ENCODE data around the gene PHF21A. TPM values are rescaled to one million over a fixed set of nuclear protein-coding genes. Genes with fewer than 3 reads are reported as not detected.
A peak's percentile ranks its signal among the peaks of the same experiment; 100 is the strongest.
"Not testable (repeated sequence)": the region's sequence is repeated elsewhere in the genome, so short reads cannot be mapped to it uniquely, and the experiment has no call there.

PHF21A gene
- total RNA-seq, 1 donor from 2014 or later: 3.4 TPM

- DNase-seq (ENCODE audit: low read depth) (no peak), FAIRE-seq (no peak)
- Histone ChIP-seq H3K4me3 (ENCODE audit: low read depth, low read length) (no peak overlapping the region), H3K27me3 (ENCODE audit: control insufficient read depth, insufficient read depth, low read length) (peaks cover 5% of the 10 kb centered on the region), H3K36me3 (ENCODE audit: control insufficient read depth, insufficient read depth, low read length) (no peaks in the 10 kb centered on the region)
- TF ChIP-seq CTCF (IDR thresholded peaks at IDR 0.05; ENCODE audit: insufficient read depth, low read length, severe bottlenecking): no peak
Measured at GRCh38 chr11:45902452-45903380, 218.5 kb downstream of the PHF21A start.

GRCh38 chr11:45901626-45902025, 219.6 kb downstream of the PHF21A start:
- TF ChIP-seq CTCF (IDR thresholded peaks at IDR 0.05; ENCODE audit: insufficient read depth, low read length, severe bottlenecking): no peak
- H3K4me3 ChIP-seq (ENCODE audit: low read depth, low read length): no peak overlapping the region
- DNase-seq (ENCODE audit: low read depth) (no peak), FAIRE-seq (no peak)
- peaks cover 6% of the 10 kb centered on the region for H3K27me3 ChIP-seq (ENCODE audit: control insufficient read depth, insufficient read depth, low read length)
- H3K36me3 ChIP-seq (ENCODE audit: control insufficient read depth, insufficient read depth, low read length): no peaks in the 10 kb centered on the region

GRCh38 chr11:45900916-45901617, 220.2 kb downstream of the PHF21A start:
- Histone ChIP-seq H3K36me3 (ENCODE audit: control insufficient read depth, insufficient read depth, low read length) (no peaks in the 10 kb centered on the region), H3K4me3 (ENCODE audit: low read depth, low read length) (no peak overlapping the region), H3K27me3 (ENCODE audit: control insufficient read depth, insufficient read depth, low read length) (peaks cover 6% of the 10 kb centered on the region)
- TF ChIP-seq CTCF (IDR thresholded peaks at IDR 0.05; ENCODE audit: insufficient read depth, low read length, severe bottlenecking): no peak
- no peak for FAIRE-seq
- no peak for DNase-seq (ENCODE audit: low read depth)

- not testable (repeated sequence) for H3K27me3 ChIP-seq (ENCODE audit: control insufficient read depth, insufficient read depth, low read length); FAIRE-seq; H3K36me3 ChIP-seq (ENCODE audit: control insufficient read depth, insufficient read depth, low read length); DNase-seq (ENCODE audit: low read depth)
- peak overlapping the region; percentile 46 for H3K4me3 ChIP-seq (ENCODE audit: low read depth, low read length)
Measured at GRCh38 chr11:45900175-45900800, 221.0 kb downstream of the PHF21A start.

- no peak for TF ChIP-seq CTCF (IDR thresholded peaks at IDR 0.05; ENCODE audit: insufficient read depth, low read length, severe bottlenecking)
- DNase-seq (ENCODE audit: low read depth): peak; percentile 71
- Histone ChIP-seq H3K4me3 (ENCODE audit: low read depth, low read length) (peak overlapping the region; percentile 46), H3K36me3 (ENCODE audit: control insufficient read depth, insufficient read depth, low read length) (no peaks in the 10 kb centered on the region), H3K27me3 (ENCODE audit: control insufficient read depth, insufficient read depth, low read length) (peaks cover 6% of the 10 kb centered on the region)
- FAIRE-seq: no peak
Measured at GRCh38 chr11:45899448-45900174, 221.6 kb downstream of the PHF21A start.

Data from bronchial epithelial cell (primary cell).